Sigmoid colon (tissue), 7 donors: ENCODE data around the gene NUDT3. TPM values are rescaled to one million over a fixed set of nuclear protein-coding genes. Genes with fewer than 3 reads are reported as not detected.

Experiments
- DNase-seq: peaks from one replicate; pipeline ENCODE4 v3.0.0-alpha.2; 2019
- H3K27ac ChIP-seq, 4 donors: fragments of 200-600 bp; sonication (generic); one replicate each; pipeline ENCODE4 v1.5.1; 2016 to 2019; ENCODE audit warnings: mild to moderate bottlenecking in 1 of 4
- H3K27me3 ChIP-seq, 3 donors: fragments of 200-600 bp; sonication (generic); one replicate each; pipeline ENCODE4 v1.5.1; 2019; ENCODE audit warnings: mild to moderate bottlenecking in 1 of 3
- H3K36me3 ChIP-seq, 4 donors: fragments of 200-600 bp; sonication (generic); one replicate each; pipeline ENCODE4 v1.5.1; 2016 to 2019
- H3K4me1 ChIP-seq, 4 donors: fragments of 200-600 bp; sonication (generic); one replicate each; pipeline ENCODE4 v1.5.1; 2017 to 2019
- H3K4me3 ChIP-seq, 4 donors: fragments of 200-600 bp; sonication (generic); one replicate each; pipeline ENCODE4 v1.5.1; 2017 to 2019; ENCODE audit warnings: mild to moderate bottlenecking in 2 of 4, moderate library complexity in 1 of 4
- H3K9me3 ChIP-seq, 4 donors: fragments of 200-600 bp in 3 of 4; sonication (generic) in 3 of 4; one replicate each; pipeline versions ENCODE4 v1.5.1 to v1.6.1; 2013 to 2019
- EP300 ChIP-seq, 4 donors: sonication (generic); formaldehyde crosslinking; IDR thresholded peaks; one replicate each; pipeline ENCODE4 v1.6.1; 2017; ENCODE audit warnings: antibody characterized with exemption in 4 of 4
- POLR2A ChIP-seq, 2 donors: fragments of 450-650 bp; IDR thresholded peaks; one replicate each; pipeline ENCODE4 v1.6.1; 2016; ENCODE audit warnings: antibody characterized with exemption in 2 of 2, mild to moderate bottlenecking in 2 of 2, moderate library complexity in 2 of 2
- POLR2AphosphoS5 ChIP-seq, 4 donors: sonication (generic); formaldehyde crosslinking; IDR thresholded peaks; one replicate each; pipeline ENCODE4 v1.6.1; 2017; ENCODE audit warnings: antibody characterized with exemption in 4 of 4
- WGBS, 2 donors: extraction: QIAGEN DNeasy Blood & Tissue Kit; methylation state at CpG; one replicate each; pipeline ENCODE4 v1.1.7; 2013; 5-methylcytosine and 5-hydroxymethylcytosine counted together
- intact Hi-C: fragments of 100-400 bp; cut with DNase I; formaldehyde crosslinking; loops from one replicate; pipeline ENCODE4 v1.15.1; 2023
- polyA plus RNA-seq, 3 donors: library from polyadenylated mRNA; stranded (reverse); fragments of 200-250 nt; gene quantifications; one replicate each; pipeline ENCODE4 v1.2.3, GENCODE V29; 2013
- total RNA-seq, 4 donors: library from RNA; depleted of rRNA; stranded (reverse); fragments of >200 nt; gene quantifications; one replicate each; pipeline ENCODE4 v1.1.0, GENCODE V29; 2016
- TF ChIP-seq, protein P1 (sequence below), 4 experiments: fragments of 450-650 bp in 3 of 4; fragments of 200-600 bp in 1 of 4; IDR thresholded peaks; one replicate each; pipeline ENCODE4 v1.5.1; 2016 to 2019; ENCODE audit warnings: antibody characterized with exemption in 4 of 4, mild to moderate bottlenecking in 3 of 4, moderate library complexity in 2 of 4
- donor health status: healthy with polysubstance abuse.
- donor health status: Bipolar disorder and iron deficiency.
- donor health status: healthy.

NUDT3 gene
- total and polyA plus RNA-seq, 7 donors = 6.0 to 45.7 (median 31.4) TPM

DNA sequence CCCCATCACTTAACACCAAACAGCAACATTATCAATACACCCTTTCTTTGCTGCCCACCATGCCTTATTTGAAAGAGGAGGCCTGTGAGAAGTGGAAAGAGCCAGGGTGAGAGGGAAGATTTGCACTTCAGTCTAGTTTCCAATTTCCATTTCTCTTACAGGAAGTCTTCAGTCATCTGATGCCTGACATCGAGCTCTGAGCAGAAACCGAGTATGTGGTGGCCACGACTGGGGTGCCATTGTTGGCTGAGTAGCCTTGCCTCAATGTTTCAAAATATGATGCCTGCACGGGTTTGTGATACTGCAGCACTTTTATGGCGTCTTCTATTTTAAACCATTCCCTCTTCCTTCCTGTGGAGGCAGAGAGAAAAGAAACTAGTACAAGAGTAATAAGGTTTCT is 103.9 kb downstream of the NUDT3 start:
- Histone ChIP-seq H3K27ac (no peak overlapping the region), H3K36me3 (peaks cover 8 to 40% (median 10%) of the 10 kb centered on the region in 4 donors), H3K4me3 (no peak overlapping the region), H3K9me3 (no peaks in the 10 kb centered on the region), H3K4me1 (peaks cover 0 to 7% (median 3%) of the 10 kb centered on the region in 4 donors), H3K27me3 (no peaks in the 10 kb centered on the region)
- intact Hi-C loops = no loop called here
- 49 to 82% methylated on average over 5 of the region's 5 CpGs for WGBS, 2 donors
- no peak for TF ChIP-seq EP300 (IDR thresholded peaks at IDR 0.05)
- TF ChIP-seq POLR2AphosphoS5 (IDR thresholded peaks at IDR 0.05) = no peak
- no peak for TF ChIP-seq POLR2A (IDR thresholded peaks at IDR 0.05)
- TF ChIP-seq, protein P1, sequence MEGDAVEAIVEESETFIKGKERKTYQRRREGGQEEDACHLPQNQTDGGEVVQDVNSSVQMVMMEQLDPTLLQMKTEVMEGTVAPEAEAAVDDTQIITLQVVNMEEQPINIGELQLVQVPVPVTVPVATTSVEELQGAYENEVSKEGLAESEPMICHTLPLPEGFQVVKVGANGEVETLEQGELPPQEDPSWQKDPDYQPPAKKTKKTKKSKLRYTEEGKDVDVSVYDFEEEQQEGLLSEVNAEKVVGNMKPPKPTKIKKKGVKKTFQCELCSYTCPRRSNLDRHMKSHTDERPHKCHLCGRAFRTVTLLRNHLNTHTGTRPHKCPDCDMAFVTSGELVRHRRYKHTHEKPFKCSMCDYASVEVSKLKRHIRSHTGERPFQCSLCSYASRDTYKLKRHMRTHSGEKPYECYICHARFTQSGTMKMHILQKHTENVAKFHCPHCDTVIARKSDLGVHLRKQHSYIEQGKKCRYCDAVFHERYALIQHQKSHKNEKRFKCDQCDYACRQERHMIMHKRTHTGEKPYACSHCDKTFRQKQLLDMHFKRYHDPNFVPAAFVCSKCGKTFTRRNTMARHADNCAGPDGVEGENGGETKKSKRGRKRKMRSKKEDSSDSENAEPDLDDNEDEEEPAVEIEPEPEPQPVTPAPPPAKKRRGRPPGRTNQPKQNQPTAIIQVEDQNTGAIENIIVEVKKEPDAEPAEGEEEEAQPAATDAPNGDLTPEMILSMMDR (IDR thresholded peaks at IDR 0.05) = no peak
- DNase-seq = no peak

DNA sequence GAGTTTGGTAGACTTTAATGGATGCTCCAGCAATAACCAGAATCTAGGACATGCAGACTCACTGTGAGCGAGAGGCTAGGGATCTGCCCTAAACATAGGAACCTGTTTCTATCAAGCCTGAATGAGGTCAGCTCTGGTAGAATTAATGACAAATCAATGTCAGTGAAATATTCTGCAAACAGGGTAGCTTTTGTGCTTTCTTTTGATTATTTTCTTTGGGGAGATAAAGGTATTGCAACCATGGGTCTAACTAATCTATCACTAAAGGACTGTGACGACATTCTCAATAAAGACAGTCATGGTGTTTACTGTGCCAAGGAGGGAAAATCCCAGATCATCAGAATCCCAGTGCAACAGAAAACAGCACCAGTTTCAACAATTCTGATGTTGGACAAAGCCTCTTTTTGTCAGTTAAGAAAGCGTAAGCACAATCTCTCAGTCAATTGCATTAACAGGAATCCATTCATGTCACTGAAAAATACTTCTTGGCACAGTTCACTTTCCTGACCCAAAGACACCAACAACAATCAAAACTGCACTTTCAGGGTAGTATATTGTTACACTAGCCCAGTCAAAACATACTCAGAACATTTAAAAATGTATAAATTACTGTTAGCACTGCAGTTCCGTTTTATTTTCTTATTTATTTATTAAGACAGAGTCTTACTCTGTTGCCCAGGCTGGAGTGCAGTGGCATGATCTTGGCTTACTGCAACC is 106.9 kb downstream of the NUDT3 start:
- Histone ChIP-seq H3K27me3 (no peaks in the 10 kb centered on the region), H3K4me1 (peaks cover 0 to 7% (median 3%) of the 10 kb centered on the region in 4 donors), H3K4me3 (no peak overlapping the region), H3K9me3 (no peaks in the 10 kb centered on the region), H3K36me3 (peaks cover 0 to 18% (median 0%) of the 10 kb centered on the region in 4 donors), H3K27ac (peak overlapping the region in 3 of 4 donors; percentile 11 to 29 (median 19))
- no peak for DNase-seq
- 88 to 91% methylated on average over 4 of the region's 4 CpGs for WGBS, 2 donors
- TF ChIP-seq POLR2AphosphoS5 (IDR thresholded peaks at IDR 0.05) = no peak
- TF ChIP-seq, protein P1 (IDR thresholded peaks at IDR 0.05) = no peak
- no peak for TF ChIP-seq POLR2A (IDR thresholded peaks at IDR 0.05)
- no peak for TF ChIP-seq EP300 (IDR thresholded peaks at IDR 0.05)
- intact Hi-C loops = no loop called here

DNA sequence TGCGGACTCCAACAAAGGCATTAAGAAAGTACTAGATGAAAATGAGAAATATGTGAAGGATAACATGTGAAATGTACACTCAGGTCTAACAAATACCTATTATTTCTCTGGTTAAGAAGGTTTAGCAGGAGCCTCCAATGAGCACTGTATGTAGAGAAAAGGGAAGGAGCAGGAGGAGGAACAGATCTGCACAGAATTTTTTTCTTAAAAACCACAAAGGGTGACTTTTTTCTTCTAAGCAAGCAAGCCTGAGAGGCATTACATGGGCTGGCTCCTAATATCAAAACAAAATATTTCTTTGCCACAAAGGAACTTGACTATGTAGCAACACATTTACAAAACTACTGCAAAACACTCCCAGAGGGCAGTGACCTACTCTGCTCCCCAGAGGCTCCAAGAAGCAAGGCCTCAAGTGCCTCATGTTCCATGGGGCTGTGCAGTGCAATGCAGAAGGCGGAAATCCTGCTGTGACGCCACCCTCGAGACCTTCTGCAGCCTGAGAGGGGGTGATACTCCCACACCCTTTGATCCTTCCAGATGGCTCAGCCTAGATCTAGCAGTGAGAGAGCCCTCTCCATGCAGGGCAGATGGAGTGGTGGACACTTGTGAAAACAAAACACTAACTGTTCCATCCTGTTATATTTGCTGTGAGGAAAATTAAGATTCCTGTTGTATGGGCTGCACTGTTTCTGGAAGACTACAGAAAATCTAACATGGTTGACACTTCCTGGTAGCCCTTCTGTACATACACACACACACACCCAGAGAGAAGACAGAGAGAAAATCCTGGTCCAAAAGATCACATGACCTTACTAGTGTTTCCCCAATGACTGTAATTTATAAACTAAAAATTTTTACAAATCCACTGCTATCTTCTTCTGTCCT is 107.7 kb downstream of the NUDT3 start:
- Histone ChIP-seq H3K4me3 (no peak overlapping the region), H3K36me3 (peaks cover 0 to 18% (median 0%) of the 10 kb centered on the region in 4 donors), H3K4me1 (peaks cover 0 to 7% (median 3%) of the 10 kb centered on the region in 4 donors), H3K9me3 (no peaks in the 10 kb centered on the region), H3K27me3 (no peaks in the 10 kb centered on the region), H3K27ac (peak overlapping the region in 3 of 4 donors; percentile 11 to 29 (median 19))
- intact Hi-C loops = no loop called here
- TF ChIP-seq EP300 (IDR thresholded peaks at IDR 0.05) (no peak), POLR2A (IDR thresholded peaks at IDR 0.05) (no peak), POLR2AphosphoS5 (IDR thresholded peaks at IDR 0.05) (no peak)
- TF ChIP-seq, protein P1 (IDR thresholded peaks at IDR 0.05) = no peak
- WGBS, 2 donors = 55 to 84% methylated on average over 4 of the region's 4 CpGs
- DNase-seq = peak; percentile 78

DNA sequence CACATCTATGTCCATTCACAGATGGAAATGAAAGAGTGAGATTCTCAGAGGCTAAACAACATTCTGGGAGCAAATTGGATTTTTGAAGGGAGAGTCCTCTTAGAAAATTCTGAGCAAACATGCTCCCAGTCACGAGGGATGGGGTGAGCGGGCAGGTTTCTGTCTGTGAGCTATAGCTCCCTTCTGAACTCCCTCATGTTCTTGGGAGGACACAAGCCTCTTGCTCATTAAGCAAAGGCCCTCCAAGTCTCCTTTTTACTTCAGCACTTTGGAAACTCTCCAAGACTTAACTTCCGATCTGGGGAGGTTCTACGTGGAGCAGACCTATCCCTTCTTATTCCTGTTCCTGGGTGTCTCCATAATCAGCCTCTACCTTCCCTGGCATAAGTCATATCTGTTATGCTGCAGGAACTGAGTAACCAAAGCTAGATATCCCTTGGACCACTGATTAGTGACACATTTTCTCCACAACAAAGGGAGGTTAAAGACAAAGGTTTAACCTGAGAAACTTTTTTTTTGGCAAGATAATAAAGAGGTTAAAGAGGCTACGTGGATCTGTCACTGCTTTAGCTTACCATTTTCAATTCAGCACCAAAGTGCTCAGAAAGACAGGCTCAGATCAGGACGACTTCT is 110.7 kb downstream of the NUDT3 start:
- Histone ChIP-seq H3K27ac (no peak overlapping the region), H3K4me1 (peaks cover 0 to 7% (median 3%) of the 10 kb centered on the region in 4 donors), H3K36me3 (no peaks in the 10 kb centered on the region), H3K27me3 (no peaks in the 10 kb centered on the region), H3K4me3 (no peak overlapping the region), H3K9me3 (no peaks in the 10 kb centered on the region)
- DNase-seq = no peak
- TF ChIP-seq POLR2AphosphoS5 (IDR thresholded peaks at IDR 0.05) (no peak), POLR2A (IDR thresholded peaks at IDR 0.05) (no peak), EP300 (IDR thresholded peaks at IDR 0.05) (no peak)
- TF ChIP-seq, protein P1 (IDR thresholded peaks at IDR 0.05) = no peak
- 90 to 93% methylated on average over 6 of the region's 6 CpGs for WGBS, 2 donors
- intact Hi-C loops = no loop called here
